ENCODE data around the gene CAMK2B. TPM values are rescaled to one million over a fixed set of nuclear protein-coding genes. Genes with fewer than 3 reads are reported as not detected.

Gene CAMK2B
- polyA plus RNA-seq, 3 donors, result 0.13 TPM; not detected in 2

DNA sequence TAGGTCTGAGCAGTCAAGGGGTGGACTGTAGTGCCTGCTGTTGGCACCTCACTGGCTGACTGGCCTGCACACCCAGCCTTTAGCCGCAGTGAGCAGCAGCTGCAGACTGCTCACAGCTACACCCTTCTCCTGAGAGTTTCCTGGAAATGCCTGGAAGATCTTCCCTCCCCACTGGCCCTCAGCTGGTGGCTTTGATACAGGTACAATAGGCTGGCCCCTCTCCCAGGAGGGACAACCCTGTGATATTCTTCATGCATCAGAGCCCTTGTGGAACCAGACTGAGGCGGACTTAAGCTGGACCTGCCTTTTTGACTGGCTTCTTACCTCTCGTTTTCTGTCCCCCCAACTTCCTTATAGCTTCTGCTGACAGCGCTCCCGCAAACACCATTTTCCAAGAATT is 142.6 kb downstream of the CAMK2B start:
- Histone ChIP-seq H4K20me1 (ENCODE audit: insufficient read depth, low read length) (no peaks in the 10 kb centered on the region), H3K9me3 (replicated peaks in 1 of 2; ENCODE audit: control insufficient read depth in 1 of 2, insufficient read depth in 1 of 2, low read length in 2 of 2) (peaks cover 11 to 13% of the 10 kb centered on the region in 2 donors), H3K4me3 (replicated peaks in 1 of 3; ENCODE audit: low read depth in 2 of 3, low read length in 3 of 3) (no peak overlapping the region), H3K4me2 (replicated peaks; ENCODE audit: extremely low read depth, low read length, poor library complexity, severe bottlenecking) (no peak overlapping the region), H3K79me2 (ENCODE audit: insufficient read depth, low read length) (no peaks in the 10 kb centered on the region), H3K4me1 (ENCODE audit: control insufficient read depth in 1 of 2, insufficient read depth in 2 of 2, low read length in 2 of 2) (no peaks in the 10 kb centered on the region), H3K36me3 (replicated peaks in 1 of 2; ENCODE audit: control insufficient read depth in 1 of 2, insufficient read depth in 2 of 2, low read length in 2 of 2) (no peaks in the 10 kb centered on the region), H3K9ac (ENCODE audit: insufficient read depth, low read length, poor library complexity, severe bottlenecking) (no peak overlapping the region), H3K27me3 (ENCODE audit: control insufficient read depth in 2 of 2, insufficient read depth in 2 of 2, low read length in 2 of 2) (no peaks in the 10 kb centered on the region), H2AFZ (ENCODE audit: insufficient read depth, low read depth, low read length, poor library complexity, severe bottlenecking) (no peak overlapping the region), H3K27ac (ENCODE audit: low read depth in 1 of 2, low read length in 2 of 2) (no peak overlapping the region)
- Mint-ChIP-seq H3K36me3 (no peaks in the 10 kb centered on the region), H3K27ac (no peak overlapping the region), H3K27me3 (ENCODE audit: low read depth in 3 of 3) (peaks cover 5 to 8% (median 7%) of the 10 kb centered on the region in 3 donors), H3K4me3 (no peak overlapping the region), H3K9me3 (peaks cover 5 to 17% (median 13%) of the 10 kb centered on the region in 7 donors), H3K4me1 (no peaks in the 10 kb centered on the region)
- intact Hi-C loops (cut with micrococcal nuclease), result no loop called here
- WGBS (ENCODE audit: insufficient coverage), result 77% methylated on average over 4 of the region's 5 CpGs
- DNase-seq, result no peak
- TF ChIP-seq CTCF (IDR thresholded peaks at IDR 0.05), result no peak

DNA sequence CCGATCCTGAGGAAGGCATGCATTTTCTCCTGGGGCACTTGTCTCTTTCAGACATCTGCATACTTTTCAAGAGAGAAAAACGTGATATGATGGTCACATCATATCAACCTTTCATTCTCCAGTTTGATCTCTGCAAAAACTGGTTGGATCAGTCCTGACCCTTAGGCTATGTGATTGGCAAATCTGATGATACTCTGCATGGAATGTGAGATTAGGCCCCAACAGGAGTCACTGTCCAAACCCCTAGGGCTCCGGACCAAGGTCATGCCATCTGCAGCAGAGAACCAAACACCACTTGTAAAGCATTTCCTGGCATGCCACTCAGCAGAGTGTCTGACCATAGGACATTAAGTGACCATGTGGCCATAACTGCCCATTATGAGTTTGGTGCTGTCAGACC is 144.8 kb downstream of the CAMK2B start:
- TF ChIP-seq CTCF (IDR thresholded peaks at IDR 0.05), result no peak
- Histone ChIP-seq H4K20me1 (ENCODE audit: insufficient read depth, low read length) (no peaks in the 10 kb centered on the region), H3K9me3 (replicated peaks in 1 of 2; ENCODE audit: control insufficient read depth in 1 of 2, insufficient read depth in 1 of 2, low read length in 2 of 2) (peaks cover 11 to 13% of the 10 kb centered on the region in 2 donors), H3K27ac (ENCODE audit: low read depth in 1 of 2, low read length in 2 of 2) (no peak overlapping the region), H3K4me1 (ENCODE audit: control insufficient read depth in 1 of 2, insufficient read depth in 2 of 2, low read length in 2 of 2) (no peaks in the 10 kb centered on the region), H3K4me3 (replicated peaks in 1 of 3; ENCODE audit: low read depth in 2 of 3, low read length in 3 of 3) (no peak overlapping the region), H2AFZ (ENCODE audit: insufficient read depth, low read depth, low read length, poor library complexity, severe bottlenecking) (no peak overlapping the region), H3K4me2 (replicated peaks; ENCODE audit: extremely low read depth, low read length, poor library complexity, severe bottlenecking) (no peak overlapping the region), H3K27me3 (ENCODE audit: control insufficient read depth in 2 of 2, insufficient read depth in 2 of 2, low read length in 2 of 2) (no peaks in the 10 kb centered on the region), H3K9ac (ENCODE audit: insufficient read depth, low read length, poor library complexity, severe bottlenecking) (no peak overlapping the region), H3K79me2 (ENCODE audit: insufficient read depth, low read length) (no peaks in the 10 kb centered on the region), H3K36me3 (replicated peaks in 1 of 2; ENCODE audit: control insufficient read depth in 1 of 2, insufficient read depth in 2 of 2, low read length in 2 of 2) (no peaks in the 10 kb centered on the region)
- H3K4me3 Mint-ChIP-seq, result no peak overlapping the region
- H3K36me3 Mint-ChIP-seq, result no peaks in the 10 kb centered on the region
- peaks cover 1 to 10% (median 8%) of the 10 kb centered on the region in 3 donors for H3K27me3 Mint-ChIP-seq (ENCODE audit: low read depth in 3 of 3)
- H3K9me3 Mint-ChIP-seq, result peaks cover 5 to 17% (median 13%) of the 10 kb centered on the region in 7 donors
- no peak overlapping the region for H3K27ac Mint-ChIP-seq
- WGBS (ENCODE audit: insufficient coverage), result 100% methylated on average over 1 of the region's 3 CpGs
- no peak for DNase-seq
- intact Hi-C loops (cut with micrococcal nuclease), result no loop called here
- no peaks in the 10 kb centered on the region for H3K4me1 Mint-ChIP-seq

Data from CD14-positive monocyte (primary cell).